Neural cell (in vitro differentiated cells): ENCODE results near the gene MOGAT2.

Source experiments
- EZH2 ChIP-seq: fragments of 200-600, 300-800 bp; shearing (Covaris generic), sonication (generic); IDR thresholded peaks from 2 replicates; pipeline ENCODE4 v1.6.1; 2014; ENCODE audit warnings: antibody characterized with exemption, low read length, borderline replicate concordance, mild to moderate bottlenecking; ENCODE audit not compliant: insufficient read depth, poor library complexity, severe bottlenecking
- POLR2AphosphoS5 ChIP-seq: IDR thresholded peaks from 2 replicates; pipeline ENCODE4 v1.6.1; 2012
- TF ChIP-seq, protein P1 (sequence below): fragments of 450-650 bp; IDR thresholded peaks from 2 replicates; pipeline ENCODE4 v1.5.1; 2014; ENCODE audit warnings: antibody characterized with exemption, mild to moderate bottlenecking, moderate library complexity; ENCODE audit not compliant: poor library complexity, severe bottlenecking

- TF ChIP-seq, protein P1, sequence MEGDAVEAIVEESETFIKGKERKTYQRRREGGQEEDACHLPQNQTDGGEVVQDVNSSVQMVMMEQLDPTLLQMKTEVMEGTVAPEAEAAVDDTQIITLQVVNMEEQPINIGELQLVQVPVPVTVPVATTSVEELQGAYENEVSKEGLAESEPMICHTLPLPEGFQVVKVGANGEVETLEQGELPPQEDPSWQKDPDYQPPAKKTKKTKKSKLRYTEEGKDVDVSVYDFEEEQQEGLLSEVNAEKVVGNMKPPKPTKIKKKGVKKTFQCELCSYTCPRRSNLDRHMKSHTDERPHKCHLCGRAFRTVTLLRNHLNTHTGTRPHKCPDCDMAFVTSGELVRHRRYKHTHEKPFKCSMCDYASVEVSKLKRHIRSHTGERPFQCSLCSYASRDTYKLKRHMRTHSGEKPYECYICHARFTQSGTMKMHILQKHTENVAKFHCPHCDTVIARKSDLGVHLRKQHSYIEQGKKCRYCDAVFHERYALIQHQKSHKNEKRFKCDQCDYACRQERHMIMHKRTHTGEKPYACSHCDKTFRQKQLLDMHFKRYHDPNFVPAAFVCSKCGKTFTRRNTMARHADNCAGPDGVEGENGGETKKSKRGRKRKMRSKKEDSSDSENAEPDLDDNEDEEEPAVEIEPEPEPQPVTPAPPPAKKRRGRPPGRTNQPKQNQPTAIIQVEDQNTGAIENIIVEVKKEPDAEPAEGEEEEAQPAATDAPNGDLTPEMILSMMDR, result no peak
- TF ChIP-seq EZH2, result no peak
- no peak for TF ChIP-seq POLR2AphosphoS5
Measured at GRCh38 chr11:75735181-75735845, 17.7 kb downstream of the MOGAT2 start.
